Bronchial epithelial cell (primary cell): ENCODE data around the gene GNAT3. TPM values are rescaled to one million over a fixed set of nuclear protein-coding genes. Genes with fewer than 3 reads are reported as not detected.
A peak's percentile ranks its signal among the peaks of the same experiment; 100 is the strongest.

Experiments
- DNase-seq: peaks from one replicate; pipeline ENCODE4 v3.0.0-alpha.2; 2010; ENCODE audit warnings: low read depth
- FAIRE-seq: peaks from 2 replicates; lab custom pipeline; 2011; peaks lifted over from hg19 to GRCh38; lab: Jason Lieb, UNC
- H3K27me3 ChIP-seq: 2 replicates; pipeline ENCODE4 v1.5.1; 2011; ENCODE audit warnings: low read length; ENCODE audit not compliant: control insufficient read depth, insufficient read depth
- H3K36me3 ChIP-seq: 2 replicates; pipeline ENCODE4 v1.5.1; 2011; ENCODE audit warnings: low read length; ENCODE audit not compliant: control insufficient read depth, insufficient read depth
- H3K4me3 ChIP-seq: 2 replicates; pipeline ENCODE4 v1.5.1; 2011; ENCODE audit warnings: mild to moderate bottlenecking, low read depth, low read length, control low read depth
- CTCF ChIP-seq: IDR thresholded peaks from 2 replicates; pipeline ENCODE4 v1.5.1; 2011; ENCODE audit warnings: mild to moderate bottlenecking, moderate library complexity, low read length, control low read depth, inconsistent platforms; ENCODE audit not compliant: insufficient read depth, severe bottlenecking
- total RNA-seq: library from RNA; depleted of rRNA; stranded (reverse); fragments of >200 nt; gene quantifications from 2 replicates; pipeline ENCODE4 v1.2.1, GENCODE V29; 2014

Gene GNAT3
- total RNA-seq, 1 donor from 2014 or later = not detected

- no peaks in the 10 kb centered on the region for H3K27me3 ChIP-seq
- DNase-seq (no peak), FAIRE-seq (no peak)
- H3K36me3 ChIP-seq = no peaks in the 10 kb centered on the region
- H3K4me3 ChIP-seq = no peak overlapping the region
- no peak for TF ChIP-seq CTCF
Measured at GRCh38 chr7:80415114-80415513, 96.8 kb downstream of the GNAT3 start.

- Histone ChIP-seq H3K36me3 (no peaks in the 10 kb centered on the region), H3K4me3 (no peak overlapping the region), H3K27me3 (no peaks in the 10 kb centered on the region)
- FAIRE-seq (no peak), DNase-seq (no peak)
- no peak for TF ChIP-seq CTCF
Measured at GRCh38 chr7:80414331-80414730, 97.5 kb downstream of the GNAT3 start.

GRCh38 chr7:80413383-80413945, 98.4 kb downstream of the GNAT3 start:
- DNase-seq (no peak), FAIRE-seq (no peak)
- no peak for TF ChIP-seq CTCF
- H3K36me3 ChIP-seq = no peaks in the 10 kb centered on the region
- H3K27me3 ChIP-seq = no peaks in the 10 kb centered on the region
- H3K4me3 ChIP-seq = no peak overlapping the region

GRCh38 chr7:80412842-80413241, 99.0 kb downstream of the GNAT3 start:
- no peak overlapping the region for H3K4me3 ChIP-seq
- TF ChIP-seq CTCF = no peak
- FAIRE-seq (no peak), DNase-seq (peak; percentile 97)
- H3K36me3 ChIP-seq = no peaks in the 10 kb centered on the region
- H3K27me3 ChIP-seq = no peaks in the 10 kb centered on the region

- H3K36me3 ChIP-seq = no peaks in the 10 kb centered on the region
- no peak overlapping the region for H3K4me3 ChIP-seq
- H3K27me3 ChIP-seq = no peaks in the 10 kb centered on the region
- DNase-seq = peak; percentile 48
- TF ChIP-seq CTCF = no peak
- FAIRE-seq = no peak
Measured at GRCh38 chr7:80411621-80412020, 100.2 kb downstream of the GNAT3 start.

GRCh38 chr7:80410081-80410480, 101.8 kb downstream of the GNAT3 start:
- FAIRE-seq (no peak), DNase-seq (peak; percentile 72)
- H3K4me3 ChIP-seq = no peak overlapping the region
- H3K27me3 ChIP-seq = no peaks in the 10 kb centered on the region
- H3K36me3 ChIP-seq = no peaks in the 10 kb centered on the region
- TF ChIP-seq CTCF = no peak
